Lower lobe of right lung (tissue), 2 donors: ENCODE data around the gene MRGPRX1. TPM values are rescaled to one million over a fixed set of nuclear protein-coding genes. Genes with fewer than 3 reads are reported as not detected.
"Not testable (repeated sequence)": the region's sequence is repeated elsewhere in the genome, so short reads cannot be mapped to it uniquely, and the experiment has no call there.

Experiments used
- ATAC-seq, 2 donors: fragments of 200-7000 bp; cut with Tn5 transposase; one replicate each; pipeline ENCODE4 v1.9.1; 2020 to 2022; ENCODE audit warnings: mild to moderate bottlenecking in 2 of 2, moderate library complexity in 2 of 2
- DNase-seq: peaks from one replicate; pipeline ENCODE4 v3.0.0-alpha.2; 2020
- H3K27ac ChIP-seq: fragments of 200-600 bp; one replicate; pipeline ENCODE4 v1.8.0; 2022
- H3K27me3 ChIP-seq: fragments of 200-600 bp; one replicate; pipeline ENCODE4 v1.8.0; 2022; ENCODE audit warnings: low read depth
- H3K36me3 ChIP-seq: fragments of 200-600 bp; one replicate; pipeline ENCODE4 v1.8.0; 2022; ENCODE audit warnings: mild to moderate bottlenecking
- H3K4me1 ChIP-seq: fragments of 200-600 bp; one replicate; pipeline ENCODE4 v1.8.0; 2022
- H3K4me3 ChIP-seq: fragments of 200-600 bp; one replicate; pipeline ENCODE4 v1.8.0; 2022; ENCODE audit warnings: mild to moderate bottlenecking
- H3K9me3 ChIP-seq: fragments of 200-600 bp; one replicate; pipeline ENCODE4 v1.8.0; 2022
- CTCF ChIP-seq: fragments of 200-600 bp; IDR thresholded peaks from one replicate; pipeline ENCODE4 v1.8.0; 2022; ENCODE audit warnings: antibody characterized with exemption, mild to moderate bottlenecking
- intact Hi-C: fragments of 100-400 bp; cut with DNase I; formaldehyde crosslinking; loops from one replicate; pipeline ENCODE4 v1.11.0; 2022
- total RNA-seq: library from RNA; stranded (reverse); fragmentation: NEBNext Ultra II Directional; extraction: Animal tissue kit (Norgen Biotek cat#: 25700); gene quantifications from one replicate; pipeline ENCODE4 v1.2.1, GENCODE V29; 2021
- donor health status: DM: no; HTN: yes; CAD: no; lungs with severe emphysema.

MRGPRX1 gene
- total RNA-seq, 1 donor from 2014 or later, result not detected

DNA sequence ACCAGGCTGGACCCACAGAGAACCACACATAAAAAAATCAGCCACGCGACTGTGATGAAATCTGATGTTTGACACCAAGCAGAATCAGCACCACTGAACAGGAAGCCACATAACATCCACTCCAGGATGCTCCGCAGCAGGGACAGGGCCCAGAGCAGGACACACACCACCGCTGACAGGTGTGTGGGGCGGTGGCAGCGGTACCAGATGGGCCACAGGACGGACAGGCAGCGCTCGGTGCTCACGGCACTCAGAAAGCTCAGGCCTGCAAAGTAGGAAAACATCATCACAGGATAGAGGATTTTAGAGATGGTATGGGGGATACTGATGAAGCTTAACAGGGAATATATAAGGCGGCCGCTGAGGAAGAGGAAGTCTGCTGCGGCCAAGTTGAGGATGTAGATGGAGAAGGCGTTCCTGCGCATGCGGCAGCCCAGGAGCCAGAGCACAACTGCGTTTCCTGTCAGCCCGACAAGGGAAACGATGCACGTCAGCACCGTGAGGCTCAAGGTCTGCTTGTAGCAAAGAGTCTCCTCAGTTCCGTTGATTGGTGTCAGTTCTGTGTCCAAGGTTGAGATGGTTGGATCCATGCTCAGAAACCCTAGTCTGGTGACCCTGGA is 4.9 kb downstream of the MRGPRX1 start:
- H3K27ac ChIP-seq, result no peak overlapping the region
- DNase-seq, result no peak
- H3K4me3 ChIP-seq, result no peak overlapping the region
- ATAC-seq, result no peak
- H3K4me1 ChIP-seq, result no peaks in the 10 kb centered on the region
- no peaks in the 10 kb centered on the region for H3K36me3 ChIP-seq
- no peak for TF ChIP-seq CTCF
- no peaks in the 10 kb centered on the region for H3K9me3 ChIP-seq
- no peaks in the 10 kb centered on the region for H3K27me3 ChIP-seq
- intact Hi-C loops, result no loop called here

GRCh38 chr11:18927550-18928322 is 11.5 kb downstream of the MRGPRX1 start:
- intact Hi-C loops, result no loop called here
- no peak for DNase-seq
- H3K4me1 ChIP-seq, result no peaks in the 10 kb centered on the region
- no peak overlapping the region for H3K27ac ChIP-seq
- TF ChIP-seq CTCF, result no peak
- ATAC-seq, result no peak
- H3K27me3 ChIP-seq, result no peaks in the 10 kb centered on the region
- no peaks in the 10 kb centered on the region for H3K36me3 ChIP-seq
- no peaks in the 10 kb centered on the region for H3K9me3 ChIP-seq
- no peak overlapping the region for H3K4me3 ChIP-seq

GRCh38 chr11:18925426-18925825 is 13.8 kb downstream of the MRGPRX1 start:
- H3K36me3 ChIP-seq, intact Hi-C loops, H3K4me3 ChIP-seq, H3K9me3 ChIP-seq, H3K27ac ChIP-seq, DNase-seq, H3K27me3 ChIP-seq, ATAC-seq, H3K4me1 ChIP-seq: not testable (repeated sequence)

- intact Hi-C loops, result no loop called here
- Histone ChIP-seq H3K4me3 (no peak overlapping the region), H3K27me3 (no peaks in the 10 kb centered on the region), H3K27ac (no peak overlapping the region), H3K9me3 (no peaks in the 10 kb centered on the region), H3K4me1 (no peaks in the 10 kb centered on the region), H3K36me3 (no peaks in the 10 kb centered on the region)
- no peak for TF ChIP-seq CTCF
- ATAC-seq (no peak), DNase-seq (no peak)
Observed at GRCh38 chr11:18912883-18913282, 26.3 kb downstream of the MRGPRX1 start.

DNA sequence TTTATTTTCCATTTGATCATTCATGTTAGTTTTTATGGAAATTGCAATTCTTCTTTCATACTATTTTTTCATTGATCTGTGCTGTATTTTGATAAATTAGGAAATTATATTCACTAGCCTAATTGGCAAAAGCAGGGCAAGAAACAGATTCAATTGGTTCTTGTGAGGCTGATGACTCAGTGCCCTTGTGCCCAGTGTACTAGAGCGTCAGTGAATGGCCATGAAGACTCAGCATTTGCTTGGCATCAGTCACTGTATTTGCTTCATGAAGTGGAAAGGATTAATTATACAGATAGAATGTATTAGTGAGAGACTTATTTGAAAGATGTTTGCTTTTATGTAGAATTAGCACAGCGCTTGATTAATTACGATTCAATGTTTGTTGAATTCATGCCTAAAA is 31.8 kb downstream of the MRGPRX1 start:
- H3K27ac ChIP-seq, result no peak overlapping the region
- no peaks in the 10 kb centered on the region for H3K4me1 ChIP-seq
- H3K9me3 ChIP-seq, result no peaks in the 10 kb centered on the region
- ATAC-seq (no peak), DNase-seq (no peak)
- TF ChIP-seq CTCF, result no peak
- H3K4me3 ChIP-seq, result no peak overlapping the region
- intact Hi-C loops, result no loop called here
- H3K27me3 ChIP-seq, result no peaks in the 10 kb centered on the region
- no peaks in the 10 kb centered on the region for H3K36me3 ChIP-seq

DNA sequence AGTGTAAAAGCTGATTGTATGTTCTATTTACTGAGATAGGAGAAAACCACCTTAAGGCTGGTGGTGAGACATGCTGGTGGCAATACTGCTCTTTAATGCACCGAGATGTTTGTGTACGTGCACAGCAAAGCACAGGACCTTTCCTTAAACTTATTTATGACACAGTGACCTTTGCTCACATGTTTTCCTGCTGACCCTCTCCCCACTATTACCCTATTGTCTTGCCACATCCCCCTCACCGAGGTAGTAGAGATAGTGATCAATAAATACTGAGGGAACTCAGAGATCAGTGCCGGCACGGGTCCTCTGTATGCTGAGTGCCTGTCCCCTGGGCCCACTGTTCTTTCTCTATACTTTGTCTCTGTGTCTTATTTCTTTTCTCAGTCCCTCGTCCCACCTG is 38.6 kb downstream of the MRGPRX1 start:
- intact Hi-C loops, H3K36me3 ChIP-seq, H3K9me3 ChIP-seq, H3K27me3 ChIP-seq, H3K4me3 ChIP-seq, H3K4me1 ChIP-seq, H3K27ac ChIP-seq, ATAC-seq, DNase-seq: not testable (repeated sequence)

DNA sequence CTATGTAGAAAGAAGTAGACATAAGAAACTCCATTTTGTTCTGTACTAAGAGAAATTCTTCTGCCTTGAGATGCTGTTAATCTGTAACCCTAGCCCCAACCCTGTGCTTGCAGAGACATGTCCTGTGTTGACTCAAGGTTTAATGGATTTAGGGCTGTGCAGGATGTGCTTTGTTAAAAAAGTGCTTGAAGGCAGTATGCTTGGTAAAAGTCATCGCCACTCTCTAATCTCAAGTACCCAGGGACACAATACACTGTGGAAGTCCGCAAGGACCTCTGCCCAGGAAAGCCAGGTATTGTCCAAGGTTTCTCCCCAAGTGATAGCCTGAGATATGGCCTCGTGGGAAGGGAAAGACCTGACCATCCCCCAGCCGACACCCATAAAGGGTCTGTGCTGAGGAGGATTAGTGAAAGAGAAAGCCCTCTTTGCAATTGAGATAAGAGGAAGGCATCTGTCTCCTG is 39.0 kb downstream of the MRGPRX1 start:
- ATAC-seq, intact Hi-C loops, H3K27ac ChIP-seq, H3K27me3 ChIP-seq, DNase-seq, H3K4me1 ChIP-seq, H3K4me3 ChIP-seq, H3K36me3 ChIP-seq, H3K9me3 ChIP-seq: not testable (repeated sequence)

DNA sequence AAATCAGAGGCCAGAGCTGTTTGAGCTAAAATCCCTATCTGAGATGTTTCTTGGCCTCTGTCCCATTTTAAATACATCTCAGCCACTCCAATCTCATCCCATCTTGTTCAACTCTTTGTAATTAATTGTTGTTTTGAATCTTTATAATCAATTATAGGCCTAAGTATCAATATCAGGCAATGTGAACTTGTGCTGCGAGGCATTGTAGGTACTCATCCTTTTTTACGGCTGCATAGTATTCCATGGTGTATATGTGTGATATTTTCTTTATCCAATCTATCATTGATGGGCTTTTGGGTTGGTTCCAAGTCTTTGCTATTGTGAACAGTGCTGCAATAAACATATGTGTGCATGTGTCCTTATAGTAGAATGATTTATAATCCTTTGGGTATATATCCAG is 47.5 kb downstream of the MRGPRX1 start:
- intact Hi-C loops, DNase-seq, H3K27ac ChIP-seq, H3K36me3 ChIP-seq, ATAC-seq, H3K27me3 ChIP-seq, H3K4me3 ChIP-seq, H3K4me1 ChIP-seq, H3K9me3 ChIP-seq: not testable (repeated sequence)
